Stromal cell of bone marrow (primary cell): Measurements from ENCODE around the gene GALK2.

Experiments used
- DNase-seq: peaks from one replicate; pipeline ENCODE4 v3.0.0-alpha.2; 2012; ENCODE audit warnings: low read depth

Gene GALK2

DNA sequence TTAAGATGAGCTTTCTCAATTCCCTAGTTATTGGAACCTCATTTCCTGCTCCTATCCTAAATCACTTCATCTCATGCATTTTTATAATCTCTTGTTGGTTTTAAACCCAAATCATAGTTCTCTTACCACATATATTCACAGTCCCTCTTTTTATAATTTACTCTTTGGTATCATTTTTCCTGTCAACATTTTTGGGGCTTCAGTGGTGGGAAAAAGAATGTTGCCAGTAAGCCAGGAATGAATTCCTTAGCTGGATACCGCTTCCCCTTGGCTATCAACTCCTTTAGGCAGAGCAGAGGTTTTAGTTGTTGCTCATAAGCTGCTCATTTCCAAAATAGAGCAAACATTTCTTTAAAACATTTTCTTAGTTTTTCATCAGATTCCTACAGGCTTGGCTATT lies 112.3 kb downstream of the GALK2 start:
- DNase-seq, result peak; percentile 81

DNA sequence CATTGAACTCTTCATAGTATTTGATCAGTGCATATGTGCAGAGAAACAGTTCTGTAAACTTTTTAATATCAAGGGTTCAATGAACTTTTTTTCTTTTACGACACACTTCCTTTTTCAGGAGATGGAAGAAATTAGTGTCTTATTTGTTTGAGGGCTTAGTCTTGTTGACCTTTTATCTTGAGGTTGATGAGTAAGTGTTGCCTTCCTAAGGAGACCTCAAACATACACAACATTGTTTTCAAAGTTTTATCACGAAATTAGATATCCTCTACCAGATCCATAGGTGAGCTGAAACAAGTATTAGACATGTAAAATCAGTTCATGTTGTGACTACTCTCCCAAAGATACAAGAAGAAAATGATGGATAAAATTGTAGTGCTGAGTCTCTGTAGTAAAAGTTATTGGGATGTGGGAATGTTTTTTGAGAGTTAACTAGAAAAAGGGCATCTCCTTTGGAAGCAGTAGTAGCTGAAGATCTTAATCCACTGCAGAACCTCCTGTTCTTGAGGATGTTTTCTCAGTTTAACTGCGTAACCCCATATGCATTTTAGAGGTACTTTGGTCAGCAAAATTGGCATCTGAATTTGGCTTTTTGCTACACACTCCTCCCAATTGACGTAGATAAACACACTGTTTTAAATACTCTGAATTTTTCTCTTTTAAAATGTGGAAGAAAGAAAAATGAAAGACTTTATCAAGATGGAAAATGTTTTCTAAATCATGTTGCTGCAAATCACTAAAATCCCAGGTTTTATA lies 116.8 kb downstream of the GALK2 start:
- DNase-seq, result no peak

DNA sequence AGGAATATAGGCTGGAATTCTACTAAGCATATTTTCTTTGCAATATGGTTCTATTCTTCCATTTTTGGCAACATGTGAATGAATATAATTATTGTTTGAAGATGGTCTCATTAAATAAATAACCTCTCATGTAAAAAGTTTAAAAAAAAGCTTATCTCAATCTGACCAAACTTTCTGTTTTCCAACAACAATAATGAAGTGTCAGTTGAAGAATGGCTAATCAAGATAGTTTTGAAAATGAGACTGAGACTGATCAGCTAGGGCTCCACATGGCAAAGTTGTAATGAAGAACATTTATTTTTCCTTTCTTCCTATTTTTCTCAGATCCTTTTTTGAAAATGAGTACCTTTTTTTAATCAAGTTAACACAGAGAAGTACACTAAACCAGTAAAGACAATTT lies 117.4 kb downstream of the GALK2 start:
- no peak for DNase-seq

DNA sequence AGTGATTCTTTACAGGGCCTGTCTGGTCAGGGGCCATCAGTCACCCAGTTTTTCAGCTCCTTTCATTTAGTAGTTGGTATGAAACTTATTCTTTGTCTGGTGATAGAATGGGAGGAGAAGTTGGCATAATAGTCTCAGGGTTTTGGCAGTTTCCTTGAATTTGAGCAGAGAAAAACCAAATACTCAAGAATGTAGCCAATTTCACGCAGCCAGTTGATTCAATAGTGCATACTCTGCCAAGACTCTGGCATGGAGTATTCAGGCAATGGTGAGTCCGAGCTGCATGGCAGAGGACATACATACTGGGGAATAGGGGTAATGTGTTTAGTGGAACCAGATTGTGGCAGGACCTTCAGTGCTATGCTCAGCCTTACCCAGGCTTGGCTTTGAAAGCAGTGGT lies 118.3 kb downstream of the GALK2 start:
- no peak for DNase-seq

DNA sequence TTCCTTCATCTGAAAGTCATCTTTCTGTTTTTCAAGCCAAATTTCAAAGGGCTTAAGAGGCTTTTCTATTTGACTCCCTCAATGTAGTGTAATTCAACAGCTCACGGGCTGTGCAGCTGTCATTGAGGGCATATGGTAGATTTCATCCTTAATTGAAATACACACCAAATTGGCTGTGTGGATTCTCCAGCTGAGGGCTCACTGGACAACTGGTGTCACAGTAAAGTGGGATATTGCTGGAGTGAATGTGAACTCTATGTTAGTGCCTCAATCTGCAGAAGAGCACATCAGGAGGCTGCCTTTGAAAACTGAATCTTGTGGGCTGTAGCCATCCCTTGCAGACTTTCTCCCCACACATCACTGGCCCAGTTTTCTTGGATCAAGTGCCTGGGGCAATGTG lies 120.1 kb downstream of the GALK2 start:
- DNase-seq, result no peak

DNA sequence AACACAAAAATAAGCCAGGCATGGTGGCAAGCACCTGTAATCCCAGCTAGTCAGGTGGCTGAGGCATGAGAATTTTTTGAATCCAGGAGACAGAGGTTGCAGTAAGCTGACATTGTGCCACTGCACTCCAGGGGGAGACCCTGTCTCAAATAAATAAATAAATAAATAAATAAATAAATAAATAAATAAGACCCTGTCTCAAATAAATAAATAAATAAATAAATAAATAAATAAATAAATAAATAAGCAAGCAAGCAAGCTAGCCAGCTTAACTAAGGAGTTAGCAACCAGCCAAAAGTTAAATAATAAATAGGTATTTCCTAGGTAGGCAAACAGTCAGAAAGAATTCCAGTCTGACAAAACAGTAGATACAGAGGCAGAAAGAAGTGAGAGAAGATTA lies 123.9 kb downstream of the GALK2 start:
- no peak for DNase-seq

DNA sequence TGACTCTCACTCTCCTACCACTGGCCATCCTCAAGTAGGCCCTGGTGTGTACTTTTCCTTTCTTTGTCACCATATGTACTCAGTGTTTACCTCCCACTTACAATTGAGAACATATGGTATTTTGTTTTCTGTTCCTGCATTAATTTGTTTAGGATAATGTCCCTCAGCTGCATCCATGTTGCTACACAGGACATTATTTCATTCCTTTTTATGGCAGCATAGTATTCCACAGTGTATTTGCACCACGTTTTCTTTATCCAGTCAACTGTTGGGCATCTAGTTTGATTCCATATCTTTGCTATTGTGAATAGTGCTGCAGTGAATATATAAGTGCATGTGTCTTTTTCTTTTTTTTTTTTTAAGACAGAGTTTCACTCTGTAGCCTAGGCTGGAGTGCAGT lies 126.2 kb downstream of the GALK2 start:
- DNase-seq, result no peak

DNA sequence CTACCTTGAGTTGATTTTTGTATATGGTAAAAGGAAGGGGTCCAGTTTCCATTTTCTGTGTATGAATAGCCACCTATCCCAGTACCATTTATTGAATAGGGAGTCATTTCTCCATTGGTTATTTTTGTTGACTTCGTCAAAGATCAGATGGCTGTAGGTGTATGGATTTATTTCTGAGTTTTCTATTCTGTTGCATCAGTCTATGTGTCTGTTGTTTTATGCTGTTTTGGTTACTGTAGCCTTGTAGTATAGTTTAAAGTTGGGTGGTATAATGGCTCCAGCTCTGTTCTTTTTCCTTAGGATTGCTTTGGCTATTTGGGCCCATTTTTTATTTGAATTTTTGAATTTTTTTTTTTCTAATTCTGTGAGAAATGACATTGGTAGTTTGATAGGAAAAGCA lies 127.5 kb downstream of the GALK2 start:
- DNase-seq, result no peak

DNA sequence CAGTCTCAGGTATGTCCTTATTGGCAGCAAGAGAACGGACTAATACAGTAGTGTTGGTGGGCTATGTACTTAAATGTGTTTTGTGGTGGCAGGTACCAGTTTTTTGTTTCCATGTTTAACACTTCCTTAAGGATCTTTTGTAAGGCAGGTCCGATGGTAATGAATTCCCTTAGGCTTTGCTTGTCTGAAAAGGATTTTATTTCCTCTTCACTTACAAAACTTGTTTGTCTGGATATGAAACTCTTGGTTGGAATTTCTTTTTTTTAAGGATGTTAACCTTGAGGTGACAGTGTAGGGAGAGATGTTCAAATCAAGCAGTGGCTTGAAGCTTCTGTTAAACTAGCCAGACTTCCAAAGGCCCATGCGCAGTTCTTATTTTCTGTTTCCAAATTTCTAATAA lies 130.8 kb downstream of the GALK2 start:
- no peak for DNase-seq

DNA sequence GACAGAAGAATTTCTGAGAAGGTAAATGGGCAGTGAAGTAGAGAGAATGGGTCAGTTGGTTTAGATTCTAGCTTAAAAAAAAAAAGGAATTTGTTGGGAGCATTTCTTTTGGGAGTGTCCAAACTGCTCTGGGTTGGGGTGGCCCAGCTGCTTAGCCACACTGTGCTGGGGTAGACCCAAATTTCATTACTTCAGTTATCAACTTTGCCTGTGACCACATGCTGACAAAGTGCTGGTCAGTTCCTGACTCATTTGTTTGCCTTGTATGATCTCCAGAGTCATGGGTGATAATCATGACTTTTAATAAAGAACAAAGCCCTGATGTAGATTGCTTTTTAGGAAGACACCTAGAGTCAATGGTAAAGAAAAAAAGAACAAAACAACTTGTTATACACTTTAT lies 131.5 kb downstream of the GALK2 start:
- peak; percentile 48 for DNase-seq

DNA sequence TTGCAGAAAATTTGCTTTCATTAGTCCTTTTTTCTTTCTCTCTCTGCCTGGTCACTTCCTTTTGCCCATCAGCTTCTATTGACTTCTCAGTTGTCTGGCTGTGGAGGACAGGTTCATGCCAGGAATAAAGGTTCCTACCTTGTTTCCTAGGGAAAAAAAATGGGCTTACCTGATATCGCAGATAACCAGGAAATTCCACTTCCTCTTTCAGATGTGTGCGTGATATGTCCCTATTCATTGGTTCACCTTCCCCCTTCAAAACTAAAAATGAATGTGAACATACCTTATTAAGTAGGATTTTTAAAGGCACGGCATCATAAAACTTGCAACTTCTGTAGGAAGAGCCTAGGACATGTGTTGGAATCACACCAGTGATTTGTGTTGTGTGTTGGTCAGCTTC lies 133.0 kb downstream of the GALK2 start:
- no peak for DNase-seq

DNA sequence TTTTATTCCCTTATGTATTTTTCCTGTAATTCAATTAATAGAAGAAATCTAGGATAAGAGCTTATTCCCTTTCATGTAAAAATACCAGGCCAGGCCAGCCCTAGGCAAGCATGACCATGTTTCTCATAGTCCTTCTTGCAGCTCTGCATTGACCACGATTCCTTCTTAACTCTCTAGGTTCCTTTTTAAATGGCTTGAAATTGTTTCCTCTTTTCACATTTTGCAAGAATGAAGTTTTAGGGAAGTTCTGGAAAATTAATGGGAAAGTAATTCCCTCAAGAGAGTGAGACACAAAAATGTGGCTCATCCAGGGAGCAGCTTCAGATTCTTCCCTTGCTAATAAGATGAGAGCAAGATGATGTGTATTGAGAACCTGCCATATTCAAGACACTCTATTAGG lies 136.5 kb downstream of the GALK2 start:
- no peak for DNase-seq

DNA sequence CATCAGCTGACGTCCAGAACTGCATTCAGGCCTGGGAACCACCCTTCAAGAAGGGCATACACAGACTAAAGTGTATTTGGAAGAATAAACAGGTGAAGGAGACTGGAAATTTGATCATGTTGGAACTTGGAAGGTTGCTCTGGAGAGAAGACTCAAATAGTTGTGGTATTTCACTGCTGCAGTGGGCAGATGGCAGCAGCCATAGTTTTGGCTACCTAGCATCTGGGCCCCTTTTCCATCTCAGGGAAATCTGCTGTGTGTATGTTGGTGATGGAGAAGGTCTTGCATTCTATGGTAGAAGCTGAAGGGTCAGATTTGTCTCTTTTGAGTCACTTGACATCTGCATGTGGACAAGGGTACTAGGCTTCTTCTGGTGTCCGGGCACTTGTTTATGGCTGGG lies 138.6 kb downstream of the GALK2 start:
- no peak for DNase-seq

DNA sequence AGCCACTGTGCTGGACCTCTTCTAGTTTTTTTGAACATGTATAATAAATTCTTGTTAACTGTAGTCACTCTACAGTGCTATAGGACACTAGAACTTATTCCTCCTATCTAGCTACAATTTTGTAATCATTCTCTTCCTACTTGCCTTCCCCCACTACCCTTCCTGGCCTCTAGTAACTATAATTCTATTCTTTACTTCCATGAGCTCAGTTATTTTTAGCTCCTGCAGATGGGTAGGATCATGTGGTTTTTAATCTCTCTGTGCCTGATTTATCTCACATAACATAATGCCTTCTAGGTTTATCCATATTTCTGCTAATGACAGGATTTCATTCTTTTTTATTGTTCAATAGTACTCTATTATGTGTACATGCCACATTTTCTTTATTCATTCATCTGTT lies 139.8 kb downstream of the GALK2 start:
- DNase-seq, result no peak

DNA sequence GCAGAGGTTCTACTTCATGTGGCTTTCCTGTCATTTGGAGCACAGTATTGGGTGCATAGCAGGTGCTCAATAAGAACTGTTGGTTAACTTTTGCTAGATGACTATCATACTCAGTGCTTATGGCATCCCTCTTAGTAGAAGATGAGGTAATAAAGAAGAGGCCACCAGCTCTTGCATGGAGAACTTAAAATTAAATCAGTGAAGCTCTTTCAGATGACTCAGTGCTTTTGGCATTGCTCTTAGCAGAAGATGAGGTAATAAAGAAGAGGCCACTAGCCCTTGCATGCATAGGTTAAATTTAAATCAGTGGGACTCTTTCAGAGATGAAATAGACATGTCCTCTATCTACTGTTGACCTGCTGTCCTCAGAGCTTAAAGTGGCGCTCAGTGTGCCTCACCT lies 143.6 kb downstream of the GALK2 start:
- peak; percentile 72 for DNase-seq

DNA sequence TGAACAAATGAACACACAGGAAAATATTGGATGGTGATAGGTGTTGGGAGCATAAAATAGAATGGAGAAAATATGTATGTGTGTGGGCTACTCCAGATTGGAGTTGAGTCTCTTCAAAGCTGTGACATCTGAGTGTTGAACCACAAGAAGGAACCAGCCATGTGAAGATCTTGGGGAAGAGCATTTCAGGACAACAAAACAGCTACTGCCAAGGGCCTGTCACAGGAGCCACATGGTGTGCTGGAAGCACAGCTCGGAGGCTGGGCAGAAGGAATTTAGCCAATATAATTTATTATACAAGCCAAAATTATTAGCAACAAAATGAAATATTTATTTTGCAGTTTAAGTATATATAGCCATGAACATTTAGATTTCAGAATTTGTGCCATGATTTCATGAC lies 144.7 kb downstream of the GALK2 start:
- no peak for DNase-seq

DNA sequence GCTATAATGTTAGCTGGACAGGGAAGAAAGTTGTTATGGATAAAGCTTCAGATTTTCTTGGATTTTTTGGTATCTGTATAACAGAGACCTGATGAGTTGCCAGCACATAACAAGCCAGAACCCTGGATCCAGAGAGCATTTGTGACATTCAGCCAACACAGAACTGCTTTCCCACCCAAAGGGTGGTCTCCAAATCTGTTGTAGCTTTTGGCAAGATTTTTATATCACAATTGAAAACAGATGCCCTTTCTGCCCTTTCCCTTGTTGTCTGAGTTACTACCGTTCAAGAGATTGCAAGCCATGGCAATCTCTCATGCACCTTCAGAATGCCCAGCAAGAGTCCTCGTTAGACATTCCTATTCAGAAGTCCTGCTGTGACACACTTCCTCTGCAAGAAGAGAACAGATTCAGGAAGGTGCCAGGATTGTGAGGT lies 145.4 kb downstream of the GALK2 start:
- DNase-seq, result no peak

DNA sequence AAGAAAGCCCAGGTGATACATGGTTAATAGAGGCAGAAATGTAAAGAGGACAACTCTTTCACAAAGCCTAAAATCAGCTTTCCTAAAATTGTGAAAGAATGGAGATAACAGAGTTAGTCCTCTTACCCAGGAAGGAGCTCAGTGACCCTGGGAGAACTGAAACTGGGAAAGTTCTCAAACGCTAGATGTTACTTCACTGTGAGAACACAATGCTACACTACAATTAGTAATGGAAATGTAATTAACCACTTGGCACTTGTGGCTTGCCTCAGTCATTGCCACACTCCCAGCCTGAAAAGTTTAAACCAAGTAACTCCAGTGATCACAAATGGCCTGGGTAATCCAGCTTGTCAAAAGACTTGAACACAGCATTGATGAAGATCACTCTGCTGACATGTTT lies 150.3 kb downstream of the GALK2 start:
- DNase-seq, result no peak

DNA sequence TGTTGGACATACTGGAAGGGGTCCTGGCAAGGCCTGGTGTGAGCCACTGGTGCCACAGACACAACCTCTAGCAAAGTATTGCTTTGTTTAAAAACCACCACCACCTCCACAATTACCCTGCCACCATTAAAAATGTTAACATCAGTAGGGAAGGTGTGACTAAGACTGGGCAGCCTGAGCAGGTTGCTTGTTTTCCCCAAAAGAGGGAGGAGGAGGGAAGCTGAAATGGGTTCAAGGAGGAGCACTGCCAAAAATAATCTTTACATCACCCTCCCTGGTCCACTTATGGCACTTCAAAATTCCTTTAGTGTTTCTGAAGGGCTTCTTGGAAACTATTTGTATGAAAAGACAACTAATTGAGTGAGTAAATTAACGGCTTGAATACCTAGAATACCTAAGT lies 153.2 kb downstream of the GALK2 start:
- DNase-seq, result no peak

DNA sequence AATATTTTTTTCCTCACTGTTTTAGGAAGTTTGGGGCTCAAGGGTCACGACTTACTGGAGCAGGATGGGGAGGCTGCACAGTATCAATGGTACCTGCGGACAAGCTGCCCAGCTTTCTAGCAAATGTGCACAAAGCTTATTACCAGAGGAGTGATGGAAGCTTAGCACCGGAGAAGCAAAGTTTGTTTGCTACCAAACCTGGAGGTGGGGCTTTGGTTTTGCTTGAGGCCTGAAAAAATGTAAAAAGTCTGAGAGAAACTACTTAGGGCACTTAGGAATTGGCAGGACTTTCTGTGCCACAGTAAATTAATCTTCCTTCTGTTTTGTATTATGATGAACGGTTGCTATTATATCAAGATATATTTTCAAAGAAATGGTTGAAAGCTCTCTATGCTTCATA lies 157.9 kb downstream of the GALK2 start:
- DNase-seq, result no peak

DNA sequence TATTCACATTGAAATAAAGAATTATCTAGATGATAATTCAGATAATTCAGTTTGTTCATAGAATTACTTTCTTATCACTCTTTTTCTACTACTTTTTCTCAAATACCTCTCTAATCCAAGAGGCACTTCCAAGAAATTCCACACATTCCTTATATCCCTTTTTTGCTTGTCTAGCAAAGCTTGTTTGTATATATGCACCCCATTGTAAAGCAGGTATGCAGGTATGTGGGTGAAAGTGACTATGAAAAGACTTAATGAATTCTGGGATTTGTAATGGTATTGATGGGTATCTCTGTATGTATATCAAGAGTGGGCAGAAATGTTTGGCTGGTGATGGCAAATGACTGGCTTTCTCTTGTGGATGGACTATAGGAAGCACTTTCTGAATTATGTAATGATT lies 158.9 kb downstream of the GALK2 start:
- DNase-seq, result no peak

DNA sequence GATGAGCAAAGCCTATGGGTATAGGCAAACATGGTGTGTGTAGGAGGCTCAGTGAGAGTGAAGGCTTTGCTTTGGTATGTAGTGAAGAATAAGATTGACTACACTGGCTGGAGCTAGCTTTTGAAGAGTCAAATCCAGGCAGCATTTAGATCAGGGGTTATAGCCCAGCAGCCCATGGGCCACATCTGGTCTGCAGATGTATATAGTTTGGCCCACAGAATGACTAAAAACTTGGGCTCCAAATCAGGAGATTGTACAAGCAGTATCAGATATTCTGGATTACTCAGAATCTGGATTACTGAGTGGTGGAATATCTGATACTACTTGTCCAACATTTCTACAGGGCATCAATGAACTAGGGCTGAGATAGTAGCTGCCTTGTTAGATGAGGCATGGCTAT lies 160.1 kb downstream of the GALK2 start:
- no peak for DNase-seq

DNA sequence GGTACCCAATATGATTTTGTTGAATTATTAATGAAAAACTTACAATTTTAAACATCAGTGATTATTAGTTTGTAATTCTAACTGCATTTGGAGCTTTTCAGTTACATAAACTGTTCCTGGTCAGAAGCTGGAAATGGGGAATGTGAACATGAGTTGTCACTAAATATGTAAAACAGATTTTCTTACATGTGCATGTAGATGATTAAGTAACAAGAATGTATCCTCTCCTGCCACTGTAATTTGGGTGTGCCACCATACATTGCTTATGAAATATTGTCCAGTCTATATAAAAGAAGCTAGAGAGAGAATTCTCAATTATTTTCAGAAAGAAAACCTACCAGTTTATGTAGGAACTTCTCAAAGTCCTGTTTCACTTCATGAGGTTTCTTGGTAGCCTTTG lies 161.4 kb downstream of the GALK2 start:
- DNase-seq, result no peak

DNA sequence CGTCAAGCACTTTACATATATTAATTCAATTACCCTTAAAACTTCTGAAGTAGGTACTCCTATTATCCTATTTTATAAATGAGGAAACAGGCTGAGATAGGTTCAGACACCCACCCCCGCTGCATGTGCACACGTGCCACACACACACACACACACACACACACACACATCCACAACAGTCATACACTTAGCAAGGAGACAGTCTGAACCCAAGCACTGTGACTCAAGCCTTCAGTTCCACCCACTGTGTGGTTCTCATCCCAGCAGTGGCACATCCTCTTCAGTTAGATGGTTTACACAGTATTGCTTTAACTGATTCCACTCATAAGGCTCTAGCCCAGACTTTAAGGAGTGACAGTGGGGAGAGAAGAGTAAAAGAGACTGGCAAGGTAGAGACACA lies 161.9 kb downstream of the GALK2 start:
- peak; percentile 5 for DNase-seq

DNA sequence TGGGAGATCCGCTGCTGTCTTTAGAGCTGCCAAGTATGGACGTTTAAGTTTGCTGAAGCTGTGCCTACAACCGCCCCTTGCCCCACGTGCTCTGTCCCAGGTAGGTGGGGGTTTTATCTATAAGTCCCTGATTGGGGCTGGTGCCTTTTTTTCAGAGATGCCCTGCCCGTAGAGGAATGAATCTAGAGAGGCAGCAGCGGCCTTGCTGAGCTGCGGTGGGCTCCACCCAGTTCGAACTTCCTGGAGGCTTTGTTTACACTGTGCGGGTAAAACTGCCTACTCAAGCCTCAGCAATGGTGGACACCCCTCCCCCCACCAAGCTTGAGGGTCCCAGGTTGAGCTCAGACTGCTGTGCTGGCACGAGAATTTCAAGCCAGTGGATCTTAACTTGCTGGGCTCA lies 169.6 kb downstream of the GALK2 start:
- DNase-seq, result no peak
